B cell (primary cell): Measurements from ENCODE around the gene SAMD10. TPM values are rescaled to one million over a fixed set of nuclear protein-coding genes. Genes with fewer than 3 reads are reported as not detected.

ENCODE experiments used
- ATAC-seq: fragments of 200-7000 bp; cut with Tn5 transposase; one replicate; pipeline ENCODE4 v1.10.0; 2021; ENCODE audit warnings: low read depth, mild to moderate bottlenecking, moderate number of reproducible peaks, moderate library complexity
- CTCF ChIA-PET: fragments of 350-600 bp; sonication (Branson Sonifier 250); formaldehyde crosslinking; loops from one replicate; lab custom pipeline; 2021; ENCODE audit warnings: antibody characterized with exemption, inconsistent platforms; lab: Charles Lee
- POLR2A ChIA-PET: fragments of 350-600 bp; sonication (Branson Sonifier 250); formaldehyde crosslinking; loops from one replicate; lab custom pipeline; 2021; ENCODE audit warnings: antibody characterized with exemption; lab: Charles Lee
- DNase-seq: peaks from one replicate; pipeline ENCODE4 v3.0.0; 2013
- H2AFZ ChIP-seq: 2 replicates; pipeline ENCODE4 v1.6.1; 2012; ENCODE audit warnings: mild to moderate bottlenecking, low read depth, low read length; ENCODE audit not compliant: insufficient read depth, poor library complexity, severe bottlenecking
- H3K27ac ChIP-seq, 2 donors: 1 replicate in 1 of 2; 2 replicates in 1 of 2; pipeline ENCODE4 v1.5.1; 2012 to 2013; ENCODE audit warnings: low read length in 2 of 2, mild to moderate bottlenecking in 2 of 2, moderate library complexity in 1 of 2
- H3K27me3 ChIP-seq, 4 experiments: fragments of 200-600 bp in 1 of 4; sonication (generic) in 1 of 4; replicated peaks in 1 of 4; 1 replicate in 2 of 4; 2 replicates in 2 of 4; pipeline versions ENCODE4 v1.6.1 to v1.7.0; 2013 to 2016; ENCODE audit warnings: low read length in 3 of 4, mild to moderate bottlenecking in 2 of 4, mixed read lengths in 1 of 4, moderate library complexity in 1 of 4; ENCODE audit not compliant: insufficient read depth in 4 of 4, control insufficient read depth in 3 of 4; ENCODE audit errors: control extremely low read depth in 1 of 4
- H3K36me3 ChIP-seq, 2 experiments: replicated peaks in 1 of 2; 1 replicate in 1 of 2; 2 replicates in 1 of 2; pipeline versions ENCODE4 v1.6.1 to v1.7.1; 2013; ENCODE audit warnings: low read length in 1 of 2; ENCODE audit not compliant: insufficient read depth in 2 of 2, control insufficient read depth in 1 of 2; ENCODE audit errors: control extremely low read depth in 1 of 2, extremely low read depth in 1 of 2
- H3K4me1 ChIP-seq, 2 donors: fragments of 200-600 bp in 1 of 2; sonication (generic) in 1 of 2; 1 replicate in 1 of 2; 2 replicates in 1 of 2; pipeline versions ENCODE4 v1.5.1 to v1.6.1; 2013 to 2017; ENCODE audit warnings: low read length in 2 of 2; ENCODE audit not compliant: control insufficient read depth in 2 of 2, insufficient read depth in 2 of 2
- H3K4me2 ChIP-seq: replicated peaks from 2 replicates; pipeline ENCODE3; 2012; ENCODE audit warnings: mild to moderate bottlenecking, low read depth, low read length; ENCODE audit not compliant: poor library complexity, severe bottlenecking
- H3K4me3 ChIP-seq, 5 experiments: fragments of 200-600 bp in 1 of 5; sonication (generic) in 1 of 5; 1 replicate in 3 of 5; 2 replicates in 2 of 5; pipeline versions ENCODE4 v1.5.1 to v1.7.0; 2011 to 2016; ENCODE audit warnings: low read length in 4 of 5, mild to moderate bottlenecking in 4 of 5, low read depth in 2 of 5, control low read depth in 1 of 5, moderate library complexity in 1 of 5; ENCODE audit not compliant: insufficient read depth in 1 of 5; ENCODE audit errors: control extremely low read depth in 1 of 5, extremely low read depth in 1 of 5
- H3K79me2 ChIP-seq: fragments of 200-600 bp; sonication (generic); one replicate; pipeline ENCODE4 v1.6.0; 2016; ENCODE audit warnings: low read length; ENCODE audit not compliant: control insufficient read depth, insufficient read depth
- H3K9ac ChIP-seq: fragments of 200-600 bp; sonication (generic); 2 replicates; pipeline ENCODE4 v1.6.1; 2017; ENCODE audit warnings: mild to moderate bottlenecking, low read length, moderate library complexity
- H3K9me3 ChIP-seq, 3 donors: one replicate each; pipeline versions ENCODE4 v1.6.1 to v1.7.1; 2013; ENCODE audit warnings: low read length in 2 of 3; ENCODE audit not compliant: control insufficient read depth in 2 of 3, insufficient read depth in 1 of 3; ENCODE audit errors: control extremely low read depth in 1 of 3
- H4K20me1 ChIP-seq: 2 replicates; pipeline ENCODE4 v1.6.0; 2012; ENCODE audit warnings: mild to moderate bottlenecking, low read length; ENCODE audit not compliant: insufficient read depth, control insufficient read depth, poor library complexity, severe bottlenecking
- H3K27ac Mint-ChIP-seq: one replicate; pipeline ENCODE4 v1.8.0; 2021; ENCODE audit warnings: mixed read lengths
- H3K27me3 Mint-ChIP-seq: one replicate; pipeline ENCODE4 v1.8.0; 2021; ENCODE audit warnings: mixed read lengths
- H3K4me1 Mint-ChIP-seq: one replicate; pipeline ENCODE4 v1.8.0; 2021; ENCODE audit warnings: mixed read lengths
- H3K4me3 Mint-ChIP-seq: one replicate; pipeline ENCODE4 v1.8.0; 2021; ENCODE audit warnings: mixed read lengths
- H3K9me3 Mint-ChIP-seq: one replicate; pipeline ENCODE4 v1.8.0; 2022; ENCODE audit warnings: mixed read lengths; ENCODE audit not compliant: insufficient read depth
- CTCF ChIP-seq: fragments of 200-600 bp; IDR thresholded peaks from one replicate; pipeline ENCODE4 v1.8.0; 2022; ENCODE audit warnings: antibody characterized with exemption, mild to moderate bottlenecking
- EZH2 ChIP-seq: IDR thresholded peaks from 2 replicates; pipeline ENCODE4 v1.6.1; 2012; ENCODE audit warnings: borderline replicate concordance, low read depth, mild to moderate bottlenecking, moderate library complexity, low read length; ENCODE audit not compliant: insufficient read depth, poor library complexity, severe bottlenecking
- WGBS: methylation state at CpG from one replicate; pipeline ENCODE4 v1.1.5; 2013; ENCODE audit warnings: missing lambda C conversion rate; ENCODE audit not compliant: insufficient coverage; 5-methylcytosine and 5-hydroxymethylcytosine counted together
- intact Hi-C: fragments of 100-400 bp; cut with micrococcal nuclease; formaldehyde crosslinking; loops from one replicate; pipeline ENCODE4 v1.10.0; 2022
- polyA plus RNA-seq: library from polyadenylated mRNA; depleted of rRNA; stranded (reverse); fragments of >200 nt; gene quantifications from 2 replicates; pipeline ENCODE4 v1.2.3, GENCODE V29; 2012
- total RNA-seq, 2 donors: library from RNA; stranded (reverse); fragments of 120-200 nt in 1 of 2; gene quantifications; 1 replicate in 1 of 2; 2 replicates in 1 of 2; pipeline versions ENCODE4 v1.2.3 to v1.2.4, GENCODE V29; 2013 to 2022

SAMD10 gene
- total and polyA plus RNA-seq, 2 donors (not counting 1 experiment from before 2014, with no cell fraction given), result 12.7 to 34.2 TPM

GRCh38 chr20:63959699-63960075 is 19.8 kb downstream of the SAMD10 start:
- TF ChIP-seq EZH2 (no peak), CTCF (no peak)
- WGBS, result over 99% methylated on average over 14 of the region's 17 CpGs
- Histone ChIP-seq H3K4me1 (peaks cover 15 to 20% of the 10 kb centered on the region in 2 donors), H3K36me3 (peaks cover 0 to 8% of the 10 kb centered on the region in 2 experiments), H2AFZ (no peak overlapping the region), H3K27me3 (no peaks in the 10 kb centered on the region), H3K9ac (no peak overlapping the region), H3K9me3 (peaks cover 0 to 14% (median 0%) of the 10 kb centered on the region in 3 donors), H3K4me2 (no peak overlapping the region), H3K79me2 (peaks cover 16% of the 10 kb centered on the region), H4K20me1 (peaks cover 15% of the 10 kb centered on the region), H3K4me3 (no peak overlapping the region), H3K27ac (no peak overlapping the region)
- ATAC-seq (no peak), DNase-seq (no peak)
- CTCF ChIA-PET, result interaction anchor here (0.6 kb wide), 1 partner anchor 325 kb away, joined by 3 read pairs; no protein-coding TSS in a partner anchor
- Mint-ChIP-seq H3K27me3 (no peaks in the 10 kb centered on the region), H3K4me3 (no peak overlapping the region), H3K4me1 (peaks cover 13% of the 10 kb centered on the region), H3K27ac (no peak overlapping the region), H3K9me3 (no peaks in the 10 kb centered on the region)
- intact Hi-C loops, result loop anchor here (5.0 kb wide), 2 partner anchors 118 to 422 kb away; partner anchors contain the start of genes PTK6 and RGS19
- POLR2A ChIA-PET, result no interaction called here

DNA sequence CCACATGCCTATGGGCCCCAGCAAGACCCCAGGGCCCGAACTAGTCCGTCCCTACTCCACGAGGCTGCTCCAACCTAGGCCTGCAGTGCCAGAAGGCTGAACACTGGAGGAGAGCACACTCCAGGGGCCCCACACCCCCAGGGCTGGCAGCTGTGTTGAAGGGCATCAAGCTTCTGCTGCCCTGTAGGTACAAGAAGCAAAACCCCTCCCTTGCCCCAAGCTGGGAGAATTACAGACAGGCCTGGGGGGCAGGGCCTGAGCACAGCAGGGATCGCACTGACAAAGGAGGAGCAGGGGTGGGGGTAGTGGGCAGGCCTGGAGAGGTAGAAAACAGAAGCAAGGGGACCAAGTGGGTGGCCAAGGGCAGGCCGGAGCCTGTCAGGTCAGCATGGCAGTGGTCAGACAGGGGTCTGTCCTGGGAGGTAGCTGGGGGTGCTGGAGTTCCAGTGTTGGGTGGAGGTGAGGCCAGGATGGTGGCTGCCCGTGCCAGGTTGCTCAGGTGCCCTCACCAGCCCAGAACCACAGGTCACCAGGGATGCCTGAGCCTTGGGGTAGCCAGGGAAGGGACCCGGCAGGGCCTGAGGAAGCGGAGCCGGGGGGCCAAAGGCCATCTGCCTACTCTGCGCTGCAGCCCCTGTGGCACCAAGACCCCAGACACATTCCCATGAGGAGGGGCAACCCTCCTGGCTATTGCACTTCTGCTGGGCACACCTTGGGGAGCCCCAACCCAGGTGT is 20.3 kb downstream of the SAMD10 start:
- peaks cover 0 to 8% (median 0%) of the 10 kb centered on the region in 3 donors for H3K9me3 ChIP-seq
- peaks cover 20% of the 10 kb centered on the region for H4K20me1 ChIP-seq
- no peak overlapping the region for H3K27ac Mint-ChIP-seq
- H2AFZ ChIP-seq, result no peak overlapping the region
- no peak overlapping the region for H3K4me3 Mint-ChIP-seq
- H3K27me3 ChIP-seq, result no peaks in the 10 kb centered on the region
- no peak for DNase-seq
- no peak overlapping the region for H3K4me2 ChIP-seq
- no peak for ATAC-seq
- H3K4me1 ChIP-seq, result peaks cover 21 to 26% of the 10 kb centered on the region in 2 donors
- no peaks in the 10 kb centered on the region for H3K9me3 Mint-ChIP-seq
- peaks cover 21% of the 10 kb centered on the region for H3K79me2 ChIP-seq
- peaks cover 0 to 8% of the 10 kb centered on the region in 2 experiments for H3K36me3 ChIP-seq
- H3K27ac ChIP-seq, result no peak overlapping the region
- no peaks in the 10 kb centered on the region for H3K27me3 Mint-ChIP-seq
- H3K4me3 ChIP-seq, result no peak overlapping the region
- no peak overlapping the region for H3K9ac ChIP-seq
- TF ChIP-seq EZH2, result no peak
- TF ChIP-seq CTCF, result no peak
- peaks cover 18% of the 10 kb centered on the region for H3K4me1 Mint-ChIP-seq
- intact Hi-C loops, result loop anchor here (5.0 kb wide), 2 partner anchors 118 to 422 kb away; partner anchors contain the start of genes PTK6 and RGS19
- 94% methylated on average over 9 of the region's 10 CpGs for WGBS
- CTCF ChIA-PET, result interaction anchor here (3.8 kb wide), 1 partner anchor 15 kb away, joined by 15 read pairs; no protein-coding TSS in a partner anchor
- POLR2A ChIA-PET, result interaction anchor here (0.6 kb wide), 1 partner anchor 60 kb away, joined by 9 read pairs; no protein-coding TSS in a partner anchor
